ENCODE measurements around the gene ZDHHC14.

GRCh38 chr6:157541618-157542413 is 160.8 kb downstream of the ZDHHC14 start:
- no peak for TF ChIP-seq POLR2AphosphoS5 (IDR thresholded peaks at IDR 0.05)
- TF ChIP-seq POLR2A (IDR thresholded peaks at IDR 0.05): no peak
